A673 (cell line): ENCODE results near the gene SIK3. TPM values are rescaled to one million over a fixed set of nuclear protein-coding genes. Genes with fewer than 3 reads are reported as not detected.

Source experiments
- BruUV-seq: library from RNA; stranded (reverse); fragments of 400-500 nt; replicated peaks from 2 replicates; lab custom pipeline; 2021; lab: Mats Ljungman, UMichigan
- CTCF ChIA-PET: fragments of 300-600 bp; sonication (Branson Sonifier 250); formaldehyde crosslinking; loops from one replicate; lab custom pipeline; 2022; ENCODE audit warnings: antibody characterized with exemption; lab: Charles Lee
- POLR2A ChIA-PET: fragments of 300-600 bp; sonication (Branson Sonifier 250); formaldehyde crosslinking; loops from one replicate; lab custom pipeline; 2022; ENCODE audit warnings: antibody characterized with exemption; ENCODE audit not compliant: low non-redundant PET; lab: Charles Lee
- DNase-seq: peaks from one replicate; pipeline ENCODE4 v3.0.0-alpha.2; 2015; ENCODE audit warnings: low spot score
- H3K27ac ChIP-seq: fragments of 200-600 bp; sonication (generic); 2 replicates; pipeline ENCODE4 v1.5.1; 2016; ENCODE audit warnings: mixed run types, low read depth, mild to moderate bottlenecking, mixed read lengths, antibody characterized with exemption, low read length; ENCODE audit not compliant: poor library complexity, severe bottlenecking
- H3K27me3 ChIP-seq: fragments of 200-600 bp; sonication (generic); replicated peaks from 2 replicates; pipeline ENCODE4 v1.6.1; 2017; ENCODE audit warnings: mixed run types, low read depth, mild to moderate bottlenecking, mixed read lengths, antibody characterized with exemption, low read length; ENCODE audit not compliant: insufficient read depth, poor library complexity
- H3K36me3 ChIP-seq: fragments of 200-600 bp; sonication (generic); 2 replicates; pipeline ENCODE4 v1.6.1; 2016; ENCODE audit warnings: mixed run types, mild to moderate bottlenecking, mixed read lengths, antibody characterized with exemption, low read length; ENCODE audit not compliant: insufficient read depth, poor library complexity, severe bottlenecking
- H3K4me1 ChIP-seq: fragments of 200-600 bp; sonication (generic); 2 replicates; pipeline ENCODE4 v1.6.1; 2017; ENCODE audit warnings: mixed run types, mild to moderate bottlenecking, mixed read lengths, antibody characterized with exemption, low read length; ENCODE audit not compliant: insufficient read depth, poor library complexity, severe bottlenecking
- H3K4me3 ChIP-seq: fragments of 200-600 bp; sonication (generic); 2 replicates; pipeline ENCODE4 v1.5.1; 2016; ENCODE audit warnings: low read depth, mixed run types, mild to moderate bottlenecking, mixed read lengths, low read length; ENCODE audit not compliant: poor library complexity, severe bottlenecking
- H3K9me3 ChIP-seq: fragments of 200-600 bp; sonication (generic); 2 replicates; pipeline ENCODE4 v1.6.1; 2016; ENCODE audit warnings: mixed run types, low read depth, mild to moderate bottlenecking, mixed read lengths, antibody characterized with exemption, low read length; ENCODE audit not compliant: poor library complexity, severe bottlenecking
- EZH2 ChIP-seq: fragments of 200-600 bp; sonication (generic); IDR thresholded peaks from 2 replicates; pipeline ENCODE4 v1.6.1; 2017; ENCODE audit warnings: borderline replicate concordance, low read depth, mild to moderate bottlenecking, mixed read lengths, antibody characterized with exemption, low read length; ENCODE audit not compliant: poor library complexity, severe bottlenecking
- intact Hi-C: fragments of 100-400 bp; cut with micrococcal nuclease; formaldehyde crosslinking; loops from one replicate; pipeline ENCODE4 v1.10.0; 2022; ENCODE audit not compliant: unreplicated experiment
- total RNA-seq: library from RNA; stranded (reverse); gene quantifications from 2 replicates; pipeline ENCODE4 v1.2.3, GENCODE V29; 2021
- TF ChIP-seq, protein P1 (sequence below): fragments of 300-800, 200-600 bp; sonication (generic); conservative IDR thresholded peaks from 2 replicates; pipeline ENCODE4 v1.5.1; 2017; ENCODE audit warnings: low read depth, mild to moderate bottlenecking, antibody characterized with exemption, low read length, moderate library complexity, mixed read lengths

SIK3 gene
- total RNA-seq, 1 experiment from 2014 or later = 81.7 TPM

DNA sequence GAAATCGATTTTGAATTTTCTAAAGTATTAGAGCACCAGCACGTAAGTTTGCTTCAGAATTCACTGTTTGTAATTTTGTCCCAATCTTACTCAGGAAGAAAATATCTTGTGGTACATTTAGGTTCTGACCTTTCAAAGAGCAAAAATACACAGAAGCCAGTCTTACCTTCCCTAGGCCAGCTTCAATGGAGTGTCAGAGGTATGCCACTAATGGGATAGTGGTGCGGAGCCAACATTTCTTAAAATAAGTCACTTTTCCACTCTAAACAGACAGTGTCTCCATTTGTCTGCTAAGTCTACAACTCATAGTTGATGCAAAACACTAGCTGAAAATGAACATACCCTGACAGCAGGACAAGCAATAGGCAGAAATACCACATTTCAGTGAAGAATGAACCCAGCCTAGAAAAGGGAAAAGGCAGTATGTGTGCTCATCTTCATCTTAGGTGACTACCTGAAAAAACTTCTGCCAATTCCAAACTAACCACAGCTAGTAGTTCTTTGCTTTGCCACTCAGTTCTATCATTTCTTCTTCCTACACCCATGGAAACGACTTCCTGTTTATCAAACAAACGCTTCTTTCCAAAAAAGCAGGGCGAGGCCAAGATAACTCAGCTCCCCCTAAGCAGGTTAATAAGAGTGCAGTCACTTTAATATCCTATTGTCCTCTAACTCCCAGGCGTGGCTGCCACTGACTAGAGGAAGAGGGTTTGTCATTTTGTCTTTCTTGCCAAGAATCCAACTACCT lies 166.8 kb downstream of the SIK3 start:
- Histone ChIP-seq H3K4me1 (peaks cover 31% of the 10 kb centered on the region), H3K27me3 (no peaks in the 10 kb centered on the region), H3K36me3 (no peaks in the 10 kb centered on the region), H3K27ac (no peak overlapping the region), H3K9me3 (no peaks in the 10 kb centered on the region), H3K4me3 (no peak overlapping the region)
- intact Hi-C loops = no loop called here
- POLR2A ChIA-PET = no interaction called here
- no TSS peak for BruUV-seq
- CTCF ChIA-PET = no interaction called here
- no peak for TF ChIP-seq EZH2
- TF ChIP-seq, protein P1, sequence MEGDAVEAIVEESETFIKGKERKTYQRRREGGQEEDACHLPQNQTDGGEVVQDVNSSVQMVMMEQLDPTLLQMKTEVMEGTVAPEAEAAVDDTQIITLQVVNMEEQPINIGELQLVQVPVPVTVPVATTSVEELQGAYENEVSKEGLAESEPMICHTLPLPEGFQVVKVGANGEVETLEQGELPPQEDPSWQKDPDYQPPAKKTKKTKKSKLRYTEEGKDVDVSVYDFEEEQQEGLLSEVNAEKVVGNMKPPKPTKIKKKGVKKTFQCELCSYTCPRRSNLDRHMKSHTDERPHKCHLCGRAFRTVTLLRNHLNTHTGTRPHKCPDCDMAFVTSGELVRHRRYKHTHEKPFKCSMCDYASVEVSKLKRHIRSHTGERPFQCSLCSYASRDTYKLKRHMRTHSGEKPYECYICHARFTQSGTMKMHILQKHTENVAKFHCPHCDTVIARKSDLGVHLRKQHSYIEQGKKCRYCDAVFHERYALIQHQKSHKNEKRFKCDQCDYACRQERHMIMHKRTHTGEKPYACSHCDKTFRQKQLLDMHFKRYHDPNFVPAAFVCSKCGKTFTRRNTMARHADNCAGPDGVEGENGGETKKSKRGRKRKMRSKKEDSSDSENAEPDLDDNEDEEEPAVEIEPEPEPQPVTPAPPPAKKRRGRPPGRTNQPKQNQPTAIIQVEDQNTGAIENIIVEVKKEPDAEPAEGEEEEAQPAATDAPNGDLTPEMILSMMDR = no peak
- DNase-seq = peak; percentile 65

DNA sequence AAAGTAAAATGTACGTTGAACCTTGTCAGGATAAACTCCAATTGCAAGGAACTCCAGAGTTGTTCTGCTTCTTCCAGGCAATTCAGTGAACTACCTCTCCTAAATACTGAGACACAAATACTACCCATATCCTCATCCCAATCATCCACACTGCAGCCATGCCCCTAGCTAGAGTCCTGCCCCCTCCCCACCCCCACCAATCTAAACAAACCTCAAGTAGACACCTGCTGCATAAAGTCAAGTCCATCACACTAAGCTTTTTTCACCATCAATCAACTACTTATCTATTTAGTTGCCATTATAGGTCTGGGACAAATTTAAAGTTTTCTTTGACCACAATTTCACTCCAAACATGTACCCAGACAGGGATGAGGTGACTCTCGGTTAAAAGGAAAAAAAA lies 167.6 kb downstream of the SIK3 start:
- H3K27ac ChIP-seq = peak overlapping the region; percentile 34
- peaks cover 31% of the 10 kb centered on the region for H3K4me1 ChIP-seq
- H3K27me3 ChIP-seq = no peaks in the 10 kb centered on the region
- ChIA-PET CTCF (interaction anchor here (0.6 to 0.7 kb wide), 2 partner anchors 70 to 248 kb away, joined by 3 to 4 read pairs; no protein-coding TSS in a partner anchor), POLR2A (no interaction called here)
- H3K9me3 ChIP-seq = no peaks in the 10 kb centered on the region
- TF ChIP-seq, protein P1 = no peak
- TF ChIP-seq EZH2 = no peak
- no peak for DNase-seq
- H3K36me3 ChIP-seq = peaks cover 4% of the 10 kb centered on the region
- H3K4me3 ChIP-seq = no peak overlapping the region
- BruUV-seq = no TSS peak
- intact Hi-C loops = no loop called here

DNA sequence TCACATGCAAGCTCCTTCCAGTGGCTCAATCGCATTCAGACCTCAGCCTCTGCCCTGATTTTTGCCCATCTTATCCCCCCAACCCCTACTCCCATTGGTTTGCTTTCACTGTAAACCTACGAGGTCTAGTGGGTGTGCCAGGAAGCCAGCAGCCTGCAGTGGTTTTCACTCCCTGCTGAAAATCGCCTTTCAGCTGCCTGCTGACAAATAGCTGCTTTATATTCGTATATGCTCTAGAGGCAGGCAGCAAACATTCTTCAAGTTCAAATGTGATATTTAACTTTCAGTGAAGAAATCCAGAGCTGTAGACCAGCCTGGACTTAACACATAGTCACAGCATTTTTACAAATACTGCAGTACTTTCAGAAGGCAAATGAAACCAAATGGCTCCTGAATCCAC lies 168.1 kb downstream of the SIK3 start:
- ChIA-PET CTCF (interaction anchor here (0.6 to 0.7 kb wide), 2 partner anchors 71 to 248 kb away, joined by 3 to 4 read pairs; no protein-coding TSS in a partner anchor), POLR2A (no interaction called here)
- Histone ChIP-seq H3K27ac (peak overlapping the region; percentile 34), H3K27me3 (no peaks in the 10 kb centered on the region), H3K4me3 (no peak overlapping the region), H3K4me1 (peaks cover 31% of the 10 kb centered on the region), H3K9me3 (no peaks in the 10 kb centered on the region), H3K36me3 (peaks cover 6% of the 10 kb centered on the region)
- peak; percentile 56 for DNase-seq
- intact Hi-C loops = no loop called here
- TF ChIP-seq, protein P1 = no peak
- TF ChIP-seq EZH2 = no peak
- no TSS peak for BruUV-seq
